ENCODE data around the gene OLA1.

GRCh38 chr2:174282441-174282840 is 34.1 kb upstream of the OLA1 start:
- TF ChIP-seq POLR2AphosphoS5 (IDR thresholded peaks at IDR 0.05; ENCODE audit: low read depth, low read length) (no peak), POLR2A (IDR thresholded peaks at IDR 0.05; ENCODE audit: low read depth, low read length) (no peak), TAF1 (IDR thresholded peaks at IDR 0.05; ENCODE audit: borderline replicate concordance, low read depth, low read length) (no peak)

Measured in GM12892 (cell line).